NCI-H524 (cell line): Measurements from ENCODE around the gene ADGRB3.

Source experiments
- DNase-seq, 2 experiments: peaks; one replicate each; lab custom pipeline; 2025; lab: John Stamatoyannopoulos, UW

Gene ADGRB3

GRCh38 chr6:69338431-69339162 lies 703.5 kb downstream of the ADGRB3 start:
- no peak for DNase-seq

GRCh38 chr6:69339163-69339550 lies 704.1 kb downstream of the ADGRB3 start:
- DNase-seq = no peak

- DNase-seq = no peak
These were observed 705.1 kb downstream of the ADGRB3 start for GRCh38 chr6:69340196-69340595.

- DNase-seq = no peak
These were observed 708.8 kb downstream of the ADGRB3 start for GRCh38 chr6:69343851-69344250.

GRCh38 chr6:69349771-69350170 lies 714.7 kb downstream of the ADGRB3 start:
- DNase-seq = no peak

- DNase-seq = no peak
These were observed 727.1 kb downstream of the ADGRB3 start for GRCh38 chr6:69362209-69362608.

- no peak for DNase-seq
These were observed 731.7 kb downstream of the ADGRB3 start for GRCh38 chr6:69366831-69367230.

- DNase-seq = no peak
These were observed 733.5 kb downstream of the ADGRB3 start for GRCh38 chr6:69368613-69369012.

- no peak for DNase-seq
These were observed 735.7 kb downstream of the ADGRB3 start for GRCh38 chr6:69370763-69371162.

GRCh38 chr6:69378326-69378725 lies 743.2 kb downstream of the ADGRB3 start:
- DNase-seq = peak; percentile 27 to 83

- DNase-seq = no peak
These were observed 744.4 kb downstream of the ADGRB3 start for GRCh38 chr6:69379518-69379917.

- DNase-seq = no peak
These were observed 748.5 kb downstream of the ADGRB3 start for GRCh38 chr6:69383627-69384026.

- no peak for DNase-seq
These were observed 751.3 kb downstream of the ADGRB3 start for GRCh38 chr6:69386426-69386825.

- no peak for DNase-seq
These were observed 755.0 kb downstream of the ADGRB3 start for GRCh38 chr6:69390125-69390524.

- no peak for DNase-seq
These were observed 756.0 kb downstream of the ADGRB3 start for GRCh38 chr6:69391106-69391505.

GRCh38 chr6:69392745-69393144 lies 757.7 kb downstream of the ADGRB3 start:
- DNase-seq = no peak

GRCh38 chr6:69398311-69398710 lies 763.2 kb downstream of the ADGRB3 start:
- no peak for DNase-seq

- DNase-seq = no peak
These were observed 763.6 kb downstream of the ADGRB3 start for GRCh38 chr6:69398729-69399128.

- DNase-seq = no peak
These were observed 773.8 kb downstream of the ADGRB3 start for GRCh38 chr6:69408886-69409285.

GRCh38 chr6:69416776-69417175 lies 781.7 kb downstream of the ADGRB3 start:
- no peak for DNase-seq

GRCh38 chr6:69421269-69421668 lies 786.2 kb downstream of the ADGRB3 start:
- no peak for DNase-seq

- DNase-seq = no peak
These were observed 786.9 kb downstream of the ADGRB3 start for GRCh38 chr6:69422020-69422419.

GRCh38 chr6:69422475-69422874 lies 787.4 kb downstream of the ADGRB3 start:
- DNase-seq = peak; percentile 44 to 86

- no peak for DNase-seq
These were observed 788.7 kb downstream of the ADGRB3 start for GRCh38 chr6:69423785-69424184.
